ENCODE data around the gene C22orf42.
"Not testable (repeated sequence)": the region's sequence is repeated elsewhere in the genome, so short reads cannot be mapped to it uniquely, and the experiment has no call there.

C22orf42 gene

DNA sequence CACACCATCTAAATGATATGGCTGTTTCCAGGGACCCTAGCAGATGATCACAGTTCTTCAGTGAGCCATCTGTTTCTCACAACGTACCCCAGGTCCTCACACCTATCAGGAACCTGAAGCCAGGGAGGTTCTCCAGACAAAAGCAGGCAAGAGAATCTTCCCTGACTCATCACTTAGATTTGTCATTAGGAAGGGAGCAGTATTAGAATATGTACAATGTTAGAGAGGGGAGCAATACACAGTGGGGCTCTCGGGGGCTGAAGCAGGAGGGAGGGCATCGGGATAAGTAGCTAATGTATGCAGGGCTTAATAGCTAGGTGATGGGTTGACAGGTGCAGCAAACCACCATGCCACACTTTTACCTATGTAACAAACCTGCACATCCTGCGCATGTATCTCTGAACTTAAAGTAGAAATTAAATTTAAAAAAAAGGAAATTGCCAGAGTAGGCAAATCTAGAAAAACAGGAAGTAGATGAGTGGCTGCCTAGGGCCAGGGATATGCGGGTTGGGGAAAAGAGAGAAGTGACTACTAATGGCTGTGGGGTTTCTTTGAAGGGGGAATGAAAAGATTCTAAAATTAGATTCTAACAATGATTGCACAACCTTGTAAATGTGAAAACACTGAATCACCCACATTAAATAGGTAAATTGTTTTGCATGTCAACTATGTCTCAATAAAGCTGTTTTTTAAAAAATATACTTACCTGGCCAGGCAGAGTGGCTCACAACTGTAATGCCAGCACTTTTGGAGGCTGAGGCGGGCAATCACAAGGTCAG, 14.4 kb downstream of the C22orf42 start:
- Histone ChIP-seq H3K36me3 (no peaks in the 10 kb centered on the region), H3K4me3 (ENCODE audit: low read depth in 1 of 2, low read length in 1 of 2) (no peak overlapping the region), H3K9me3 (peaks cover 6% of the 10 kb centered on the region), H3K4me1 (ENCODE audit: control insufficient read depth in 1 of 2, insufficient read depth in 1 of 2, low read depth in 1 of 2, low read length in 1 of 2) (peaks cover 0 to 10% of the 10 kb centered on the region in 2 experiments), H3K27ac (peak overlapping the region; percentile 31), H3K27me3 (no peaks in the 10 kb centered on the region)
- TF ChIP-seq, protein P1, sequence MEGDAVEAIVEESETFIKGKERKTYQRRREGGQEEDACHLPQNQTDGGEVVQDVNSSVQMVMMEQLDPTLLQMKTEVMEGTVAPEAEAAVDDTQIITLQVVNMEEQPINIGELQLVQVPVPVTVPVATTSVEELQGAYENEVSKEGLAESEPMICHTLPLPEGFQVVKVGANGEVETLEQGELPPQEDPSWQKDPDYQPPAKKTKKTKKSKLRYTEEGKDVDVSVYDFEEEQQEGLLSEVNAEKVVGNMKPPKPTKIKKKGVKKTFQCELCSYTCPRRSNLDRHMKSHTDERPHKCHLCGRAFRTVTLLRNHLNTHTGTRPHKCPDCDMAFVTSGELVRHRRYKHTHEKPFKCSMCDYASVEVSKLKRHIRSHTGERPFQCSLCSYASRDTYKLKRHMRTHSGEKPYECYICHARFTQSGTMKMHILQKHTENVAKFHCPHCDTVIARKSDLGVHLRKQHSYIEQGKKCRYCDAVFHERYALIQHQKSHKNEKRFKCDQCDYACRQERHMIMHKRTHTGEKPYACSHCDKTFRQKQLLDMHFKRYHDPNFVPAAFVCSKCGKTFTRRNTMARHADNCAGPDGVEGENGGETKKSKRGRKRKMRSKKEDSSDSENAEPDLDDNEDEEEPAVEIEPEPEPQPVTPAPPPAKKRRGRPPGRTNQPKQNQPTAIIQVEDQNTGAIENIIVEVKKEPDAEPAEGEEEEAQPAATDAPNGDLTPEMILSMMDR (IDR thresholded peaks at IDR 0.05): no peak

DNA sequence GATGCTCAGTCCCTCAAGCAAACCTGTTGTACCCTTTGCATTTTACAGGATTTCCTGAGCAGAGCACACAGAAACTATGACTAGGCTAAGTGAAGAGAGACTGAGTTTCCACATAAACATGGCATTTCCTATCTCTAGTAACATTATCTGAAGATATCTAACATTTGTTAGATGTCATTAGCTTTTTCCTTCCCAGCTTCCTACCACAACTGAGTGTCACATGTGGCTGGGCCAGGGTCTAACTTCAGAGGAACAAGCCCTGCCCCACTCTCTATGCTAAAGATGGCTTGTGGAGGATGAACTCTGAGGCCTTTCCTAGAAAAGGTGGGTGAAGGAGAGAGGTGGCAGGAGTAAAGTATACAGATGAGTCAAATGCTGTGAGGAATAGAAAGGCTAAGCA, 16.5 kb downstream of the C22orf42 start:
- no peaks in the 10 kb centered on the region for H3K27me3 ChIP-seq
- TF ChIP-seq, protein P1 (IDR thresholded peaks at IDR 0.05): no peak
- H3K4me1 ChIP-seq (ENCODE audit: control insufficient read depth in 1 of 2, insufficient read depth in 1 of 2, low read depth in 1 of 2, low read length in 1 of 2): peaks cover 6 to 24% of the 10 kb centered on the region in 2 experiments
- H3K4me3 ChIP-seq (ENCODE audit: low read depth in 1 of 2, low read length in 1 of 2): no peak overlapping the region
- H3K36me3 ChIP-seq: no peaks in the 10 kb centered on the region
- H3K9me3 ChIP-seq: peaks cover 6% of the 10 kb centered on the region
- H3K27ac ChIP-seq: no peak overlapping the region

DNA sequence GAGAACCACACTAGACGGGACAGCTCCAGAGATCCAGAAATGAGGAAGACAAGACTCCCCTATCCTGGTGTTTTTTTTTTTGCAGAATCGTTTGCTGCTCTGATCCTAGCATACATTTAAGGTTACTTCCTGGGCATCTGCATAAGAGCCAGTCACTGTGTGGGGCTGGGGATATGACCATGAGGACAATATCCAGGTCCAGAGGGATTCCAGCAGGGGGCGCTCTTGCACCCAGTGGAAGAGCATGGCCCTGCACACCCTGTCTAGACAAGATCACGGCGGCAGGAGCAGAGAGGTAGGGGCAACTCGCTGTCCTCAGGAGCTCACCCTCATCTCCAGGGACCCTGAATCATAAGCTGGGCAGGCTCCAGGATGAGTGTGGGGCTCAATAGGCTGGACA, 18.4 kb downstream of the C22orf42 start:
- not testable (repeated sequence) for H3K4me3 ChIP-seq (ENCODE audit: low read depth in 1 of 2, low read length in 1 of 2); H3K27me3 ChIP-seq; H3K27ac ChIP-seq; H3K36me3 ChIP-seq; H3K9me3 ChIP-seq
- TF ChIP-seq, protein P1 (IDR thresholded peaks at IDR 0.05): peak; percentile 48
- peaks cover 6 to 26% of the 10 kb centered on the region in 2 experiments for H3K4me1 ChIP-seq (ENCODE audit: control insufficient read depth in 1 of 2, insufficient read depth in 1 of 2, low read depth in 1 of 2, low read length in 1 of 2)

- H3K27me3 ChIP-seq, H3K9me3 ChIP-seq, H3K36me3 ChIP-seq: not testable (repeated sequence)
- Histone ChIP-seq H3K27ac (peak overlapping the region; percentile 48), H3K4me3 (ENCODE audit: low read depth in 1 of 2, low read length in 1 of 2) (peak overlapping the region in 1 of 2 experiments; percentile 53), H3K4me1 (ENCODE audit: control insufficient read depth in 1 of 2, insufficient read depth in 1 of 2, low read depth in 1 of 2, low read length in 1 of 2) (peaks cover 6 to 15% of the 10 kb centered on the region in 2 experiments)
Observed at GRCh38 chr22:32138576-32138975, 20.5 kb downstream of the C22orf42 start.

DNA sequence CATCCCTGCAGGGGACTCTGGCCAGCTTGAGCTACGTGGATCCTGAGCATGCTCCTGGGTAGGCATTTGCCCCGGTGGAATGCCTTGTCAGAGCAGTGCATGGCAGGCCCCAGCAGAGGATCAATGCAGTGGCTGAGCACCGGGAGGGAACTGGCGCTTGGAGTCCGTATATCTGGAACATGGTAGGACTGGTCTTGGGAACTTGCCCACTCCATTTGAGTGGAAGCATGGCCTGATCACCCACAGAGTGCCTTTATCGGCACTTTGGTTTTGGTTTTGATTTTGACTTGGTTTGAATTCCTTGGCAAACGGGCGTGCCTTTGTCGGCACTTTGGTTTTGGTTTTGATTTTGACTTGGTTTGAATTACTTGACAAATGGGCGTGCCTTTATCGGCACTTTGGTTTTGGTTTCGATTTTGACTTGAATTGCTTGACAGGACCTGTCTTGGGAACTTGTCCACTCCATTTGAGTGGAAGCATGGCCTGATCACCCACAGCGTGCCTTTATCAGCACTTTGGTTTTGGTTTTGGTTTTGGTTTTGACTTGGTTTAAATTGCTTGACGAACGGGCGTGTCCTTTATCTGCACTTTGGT, 21.3 kb downstream of the C22orf42 start:
- H3K27me3 ChIP-seq, H3K9me3 ChIP-seq, H3K36me3 ChIP-seq: not testable (repeated sequence)
- H3K4me3 ChIP-seq (ENCODE audit: low read depth in 1 of 2, low read length in 1 of 2): peak overlapping the region in 1 of 2 experiments; percentile 53
- H3K27ac ChIP-seq: peak overlapping the region; percentile 48
- peaks cover 6 to 15% of the 10 kb centered on the region in 2 experiments for H3K4me1 ChIP-seq (ENCODE audit: control insufficient read depth in 1 of 2, insufficient read depth in 1 of 2, low read depth in 1 of 2, low read length in 1 of 2)

- not testable (repeated sequence) for H3K4me3 ChIP-seq (ENCODE audit: low read depth in 1 of 2, low read length in 1 of 2); H3K9me3 ChIP-seq; H3K27ac ChIP-seq; H3K27me3 ChIP-seq; H3K36me3 ChIP-seq
- H3K4me1 ChIP-seq (ENCODE audit: control insufficient read depth in 1 of 2, insufficient read depth in 1 of 2, low read depth in 1 of 2, low read length in 1 of 2): peaks cover 6 to 15% of the 10 kb centered on the region in 2 experiments
Observed at GRCh38 chr22:32136881-32137280, 22.2 kb downstream of the C22orf42 start.

DNA sequence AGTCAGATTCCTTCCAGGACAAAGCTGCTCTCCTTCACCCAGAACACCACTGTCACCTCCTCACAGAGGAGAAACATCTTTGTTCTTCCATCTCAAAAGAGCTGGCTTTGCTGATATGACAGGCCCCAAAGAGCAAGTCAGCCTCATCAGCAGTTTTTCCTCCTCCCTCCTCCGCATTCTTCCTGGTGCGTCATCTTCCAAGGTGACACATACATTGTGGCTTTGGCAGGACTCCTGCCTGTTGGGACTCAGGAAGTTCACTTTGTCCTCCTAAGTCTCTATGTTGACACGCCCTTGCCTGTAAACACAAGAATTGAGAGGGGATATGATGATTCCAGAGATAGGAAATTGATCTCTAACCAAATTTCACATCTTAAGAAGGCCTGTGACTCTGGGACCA, 23.1 kb downstream of the C22orf42 start:
- peaks cover 6 to 15% of the 10 kb centered on the region in 2 experiments for H3K4me1 ChIP-seq (ENCODE audit: control insufficient read depth in 1 of 2, insufficient read depth in 1 of 2, low read depth in 1 of 2, low read length in 1 of 2)
- not testable (repeated sequence) for H3K9me3 ChIP-seq; H3K4me3 ChIP-seq (ENCODE audit: low read depth in 1 of 2, low read length in 1 of 2); H3K27me3 ChIP-seq; H3K36me3 ChIP-seq; H3K27ac ChIP-seq

- H3K4me1 ChIP-seq (ENCODE audit: control insufficient read depth in 1 of 2, insufficient read depth in 1 of 2, low read depth in 1 of 2, low read length in 1 of 2): peaks cover 6 to 15% of the 10 kb centered on the region in 2 experiments
- not testable (repeated sequence) for H3K4me3 ChIP-seq (ENCODE audit: low read depth in 1 of 2, low read length in 1 of 2); H3K36me3 ChIP-seq
Observed at GRCh38 chr22:32134796-32135195, 24.3 kb downstream of the C22orf42 start.

More at GRCh38 chr22:32134796-32135195, 24.3 kb downstream of the C22orf42 start:
- not testable (repeated sequence) for H3K27ac ChIP-seq, H3K27me3 ChIP-seq, H3K9me3 ChIP-seq

Measured in neutrophil (primary cell).